ENCODE measurements around the gene EFCAB14. TPM values are rescaled to one million over a fixed set of nuclear protein-coding genes. Genes with fewer than 3 reads are reported as not detected.
"Not testable (repeated sequence)": the region's sequence is repeated elsewhere in the genome, so short reads cannot be mapped to it uniquely, and the experiment has no call there.

EFCAB14 gene
- total and polyA plus RNA-seq, 3 experiments from 2014 or later = 41.2 to 135 (median 43.5) TPM

DNA sequence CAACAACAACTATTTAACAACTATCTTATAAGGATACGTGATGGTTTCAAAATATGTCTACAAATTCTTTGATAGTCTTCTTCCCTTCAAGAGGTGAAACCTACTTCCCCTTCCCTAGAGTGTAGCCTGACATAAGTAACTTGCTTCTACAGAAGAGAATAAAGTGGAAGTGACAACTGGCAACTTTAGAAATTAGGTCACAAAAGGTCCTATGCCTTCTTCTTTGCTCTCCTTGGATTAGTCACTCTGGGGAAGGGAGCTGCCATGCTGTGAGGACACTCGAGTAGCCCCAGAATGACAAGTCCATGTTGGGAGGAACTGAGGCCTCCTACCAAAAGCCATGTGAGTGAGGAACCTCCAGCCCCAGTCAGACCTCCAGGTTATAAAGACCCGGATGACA lies 19.2 kb downstream of the EFCAB14 start:
- peak overlapping the region in 7 of 8 donors; percentile 14 to 71 (median 49) for H3K27ac Mint-ChIP-seq
- Histone ChIP-seq H3K36me3 (ENCODE audit: insufficient read depth, low read length) (peaks cover 31% of the 10 kb centered on the region), H3K27ac (ENCODE audit: low read depth, low read length) (no peak overlapping the region), H3K4me3 (ENCODE audit: low read length) (no peak overlapping the region), H3K9me3 (ENCODE audit: low read length) (no peaks in the 10 kb centered on the region), H3K27me3 (ENCODE audit: insufficient read depth, low read length, poor library complexity, severe bottlenecking) (no peaks in the 10 kb centered on the region), H3K4me1 (ENCODE audit: insufficient read depth, low read length) (no peaks in the 10 kb centered on the region)
- peaks cover 0 to 2% (median 0%) of the 10 kb centered on the region in 5 donors for H3K9me3 Mint-ChIP-seq
- ChIA-PET POLR2A (no interaction called here), CTCF (no interaction called here)
- H3K4me3 Mint-ChIP-seq = no peak overlapping the region
- H3K4me1 Mint-ChIP-seq = peaks cover 39 to 69% (median 61%) of the 10 kb centered on the region in 3 donors
- DNase-seq = no peak
- peaks cover 18 to 94% (median 37%) of the 10 kb centered on the region in 3 donors for H3K36me3 Mint-ChIP-seq
- no peaks in the 10 kb centered on the region for H3K27me3 Mint-ChIP-seq

DNA sequence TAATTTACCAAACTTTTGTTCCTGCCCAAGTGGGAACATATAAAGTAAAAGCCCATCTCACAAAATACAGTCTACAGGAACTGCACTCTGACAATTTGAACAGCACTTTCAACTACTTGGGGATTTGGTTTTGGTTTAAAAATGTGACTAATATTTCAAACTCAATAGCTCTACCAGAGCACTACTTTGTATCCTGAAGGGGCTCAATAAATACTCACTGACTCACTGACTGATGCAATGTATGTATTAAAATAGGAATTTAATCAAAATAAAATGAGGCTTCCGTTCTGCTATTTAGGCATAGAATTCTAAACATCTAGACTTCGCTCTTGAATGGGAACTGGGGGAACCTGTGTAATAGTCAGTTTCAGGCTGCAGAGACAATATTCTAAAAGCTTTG lies 21.9 kb downstream of the EFCAB14 start:
- peaks cover 0 to 2% (median 0%) of the 10 kb centered on the region in 5 donors for H3K9me3 Mint-ChIP-seq
- ChIA-PET CTCF (no interaction called here), POLR2A (no interaction called here)
- peaks cover 34 to 53% (median 42%) of the 10 kb centered on the region in 3 donors for H3K4me1 Mint-ChIP-seq
- Histone ChIP-seq H3K27ac (ENCODE audit: low read depth, low read length) (no peak overlapping the region), H3K4me1 (ENCODE audit: insufficient read depth, low read length) (no peaks in the 10 kb centered on the region), H3K4me3 (ENCODE audit: low read length) (no peak overlapping the region), H3K27me3 (ENCODE audit: insufficient read depth, low read length, poor library complexity, severe bottlenecking) (no peaks in the 10 kb centered on the region), H3K9me3 (ENCODE audit: low read length) (no peaks in the 10 kb centered on the region), H3K36me3 (ENCODE audit: insufficient read depth, low read length) (peaks cover 40% of the 10 kb centered on the region)
- H3K27me3 Mint-ChIP-seq = no peaks in the 10 kb centered on the region
- DNase-seq = no peak
- peak overlapping the region in 2 of 8 donors; percentile 38 to 66 for H3K27ac Mint-ChIP-seq
- peaks cover 19 to 93% (median 32%) of the 10 kb centered on the region in 3 donors for H3K36me3 Mint-ChIP-seq
- H3K4me3 Mint-ChIP-seq = no peak overlapping the region

DNA sequence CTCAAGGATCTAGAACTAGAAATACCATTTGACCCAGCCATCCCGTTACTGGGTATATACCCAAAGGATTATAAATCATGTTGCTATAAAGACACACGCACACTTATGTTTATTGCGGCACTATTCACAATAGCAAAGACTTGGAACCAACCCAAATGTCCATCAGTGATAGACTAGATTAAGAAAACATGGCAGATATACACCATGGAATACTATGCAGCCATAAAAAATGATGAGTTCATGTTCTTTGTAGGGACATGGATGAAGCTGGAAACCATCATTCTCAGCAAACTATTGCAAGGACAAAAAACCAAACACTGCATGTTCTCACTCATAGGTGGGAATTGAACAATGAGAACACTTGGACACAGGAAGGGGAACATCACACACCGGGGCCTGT lies 24.2 kb downstream of the EFCAB14 start:
- H3K27ac ChIP-seq (ENCODE audit: low read depth, low read length); H3K27me3 Mint-ChIP-seq; H3K9me3 Mint-ChIP-seq; H3K9me3 ChIP-seq (ENCODE audit: low read length); H3K4me1 ChIP-seq (ENCODE audit: insufficient read depth, low read length); POLR2A ChIA-PET; CTCF ChIA-PET; H3K4me3 ChIP-seq (ENCODE audit: low read length); H3K4me3 Mint-ChIP-seq; DNase-seq; H3K27me3 ChIP-seq (ENCODE audit: insufficient read depth, low read length, poor library complexity, severe bottlenecking): not testable (repeated sequence)
- Mint-ChIP-seq H3K27ac (peak overlapping the region in 1 of 8 donors; percentile 43), H3K36me3 (peaks cover 25 to 95% (median 35%) of the 10 kb centered on the region in 3 donors), H3K4me1 (peaks cover 16 to 31% (median 20%) of the 10 kb centered on the region in 3 donors)
- peaks cover 61% of the 10 kb centered on the region for H3K36me3 ChIP-seq (ENCODE audit: insufficient read depth, low read length)

DNA sequence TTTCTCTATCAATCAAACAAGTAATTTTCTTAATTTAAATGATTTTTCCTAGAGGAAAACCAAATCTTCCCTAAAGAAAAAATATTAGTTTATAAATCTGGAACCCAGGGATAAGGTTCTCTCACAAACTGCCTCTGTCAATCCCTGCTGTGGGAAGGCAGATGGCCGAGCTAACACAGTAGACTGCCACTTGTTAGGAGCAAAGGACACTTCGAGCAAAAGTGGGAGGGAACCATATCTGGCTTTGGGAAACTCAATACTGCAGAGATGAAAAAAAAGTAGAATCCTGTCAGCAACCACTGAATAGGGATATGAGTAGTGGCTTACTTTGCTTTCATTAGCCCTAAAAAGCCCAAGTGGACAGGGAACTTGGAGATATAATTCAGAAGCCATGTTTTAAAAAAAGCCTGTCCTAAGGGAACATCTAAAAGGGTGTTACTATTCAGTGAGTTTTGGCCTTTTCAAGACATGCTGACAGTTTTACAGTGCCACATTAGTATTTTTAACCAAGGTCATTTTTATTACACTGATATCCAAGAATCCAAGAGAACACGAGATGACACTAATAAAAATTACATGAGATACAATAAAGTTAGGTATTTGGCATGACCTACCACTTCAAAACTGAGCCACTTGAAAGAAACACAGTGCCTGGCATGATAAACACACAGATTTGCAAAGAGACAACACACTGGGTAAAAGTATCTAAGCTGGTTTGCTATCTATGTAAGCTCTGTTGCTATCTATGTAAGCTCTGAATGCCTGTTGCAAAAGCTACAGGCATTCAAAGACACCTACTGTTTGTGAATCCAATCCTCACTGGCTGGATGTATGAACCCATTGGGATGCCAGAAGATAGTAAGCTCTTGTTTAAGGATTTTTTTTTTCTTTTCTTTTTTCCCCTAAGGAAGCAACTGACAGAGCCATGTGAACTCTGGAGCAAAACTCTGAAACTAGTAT lies 25.8 kb downstream of the EFCAB14 start:
- Histone ChIP-seq H3K4me3 (ENCODE audit: low read length) (no peak overlapping the region), H3K4me1 (ENCODE audit: insufficient read depth, low read length) (no peaks in the 10 kb centered on the region), H3K27me3 (ENCODE audit: insufficient read depth, low read length, poor library complexity, severe bottlenecking) (no peaks in the 10 kb centered on the region), H3K36me3 (ENCODE audit: insufficient read depth, low read length) (peaks cover 67% of the 10 kb centered on the region), H3K9me3 (ENCODE audit: low read length) (no peaks in the 10 kb centered on the region), H3K27ac (ENCODE audit: low read depth, low read length) (no peak overlapping the region)
- peaks cover 6 to 17% (median 10%) of the 10 kb centered on the region in 3 donors for H3K4me1 Mint-ChIP-seq
- H3K36me3 Mint-ChIP-seq = peaks cover 25 to 95% (median 41%) of the 10 kb centered on the region in 3 donors
- H3K9me3 Mint-ChIP-seq = peaks cover 0 to 2% (median 0%) of the 10 kb centered on the region in 5 donors
- H3K27ac Mint-ChIP-seq = peak overlapping the region in 4 of 8 donors; percentile 35 to 42 (median 38)
- no peak for DNase-seq
- CTCF ChIA-PET = no interaction called here
- POLR2A ChIA-PET = no interaction called here
- H3K4me3 Mint-ChIP-seq = no peak overlapping the region
- H3K27me3 Mint-ChIP-seq = peaks cover 0 to 1% of the 10 kb centered on the region in 2 donors

DNA sequence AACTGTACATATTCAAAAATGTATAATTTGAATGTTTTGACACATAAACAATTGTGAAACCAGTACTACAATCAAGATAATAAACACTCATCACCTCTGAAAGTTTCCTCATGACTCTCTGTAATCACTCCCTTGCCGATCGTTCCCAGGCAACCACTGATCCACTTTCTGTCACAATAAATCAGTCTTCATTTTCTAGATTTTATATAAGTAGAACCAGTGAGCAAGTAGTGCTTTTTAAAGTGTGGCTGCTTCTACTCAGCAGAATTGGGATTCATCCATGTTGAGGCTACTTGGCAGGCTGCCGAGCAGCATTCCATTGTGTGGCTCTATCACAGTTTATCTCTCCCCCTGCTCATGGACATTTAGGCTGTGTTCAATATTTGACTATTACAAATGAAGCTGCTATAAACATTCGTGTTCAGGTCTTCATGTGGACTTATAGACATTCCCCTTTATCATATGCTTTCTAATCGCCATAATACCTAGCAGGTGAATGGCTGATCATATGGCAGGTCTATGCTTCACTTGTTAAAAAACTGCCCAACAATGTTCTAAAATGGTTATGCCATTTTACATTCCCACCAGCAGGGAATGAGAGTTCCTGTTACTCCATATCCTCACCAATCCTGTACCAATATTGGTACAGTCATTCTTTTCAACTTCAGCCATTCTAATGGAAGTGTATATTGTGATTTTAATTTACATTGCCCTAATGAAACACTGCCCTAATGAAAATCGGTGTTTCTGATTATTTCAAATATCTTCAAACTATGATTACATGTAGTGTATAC lies 26.7 kb downstream of the EFCAB14 start:
- Mint-ChIP-seq H3K27ac (peak overlapping the region in 1 of 8 donors; percentile 17), H3K4me3 (no peak overlapping the region), H3K27me3 (peaks cover 0 to 1% of the 10 kb centered on the region in 2 donors), H3K9me3 (peaks cover 0 to 2% (median 0%) of the 10 kb centered on the region in 5 donors), H3K36me3 (peaks cover 25 to 97% (median 44%) of the 10 kb centered on the region in 3 donors), H3K4me1 (peaks cover 1 to 13% (median 7%) of the 10 kb centered on the region in 3 donors)
- Histone ChIP-seq H3K27me3 (ENCODE audit: insufficient read depth, low read length, poor library complexity, severe bottlenecking) (no peaks in the 10 kb centered on the region), H3K27ac (ENCODE audit: low read depth, low read length) (no peak overlapping the region), H3K9me3 (ENCODE audit: low read length) (no peaks in the 10 kb centered on the region), H3K4me1 (ENCODE audit: insufficient read depth, low read length) (no peaks in the 10 kb centered on the region), H3K4me3 (ENCODE audit: low read length) (no peak overlapping the region), H3K36me3 (ENCODE audit: insufficient read depth, low read length) (peaks cover 76% of the 10 kb centered on the region)
- ChIA-PET POLR2A (no interaction called here), CTCF (interaction anchor here (0.8 kb wide), 1 partner anchor 33 kb away, joined by 3 read pairs; no protein-coding TSS in a partner anchor)
- DNase-seq = no peak

DNA sequence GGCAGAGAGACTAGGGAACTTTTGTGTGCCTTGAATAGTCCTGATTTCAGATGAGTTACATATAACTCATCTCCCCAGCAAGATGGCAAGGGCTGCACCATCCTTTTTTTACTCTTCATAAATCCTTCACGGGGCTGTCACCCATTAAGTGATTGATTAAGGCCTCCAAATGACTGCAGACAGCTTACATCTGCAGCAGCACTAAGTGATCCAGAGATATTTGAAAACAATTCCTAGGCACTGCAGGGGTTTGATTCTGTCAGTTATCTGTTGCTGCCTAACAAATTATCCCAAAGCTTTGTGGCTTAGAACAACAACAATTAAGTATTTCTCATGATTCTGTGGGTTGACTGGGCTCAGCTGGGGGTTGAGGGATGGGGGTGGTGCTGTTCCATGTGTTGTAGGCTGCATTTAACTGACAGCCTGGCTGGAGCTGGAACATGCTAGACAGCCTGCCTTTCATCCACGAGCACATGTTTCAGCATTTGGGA lies 27.9 kb downstream of the EFCAB14 start:
- Histone ChIP-seq H3K36me3 (ENCODE audit: insufficient read depth, low read length) (peaks cover 76% of the 10 kb centered on the region), H3K4me1 (ENCODE audit: insufficient read depth, low read length) (no peaks in the 10 kb centered on the region), H3K9me3 (ENCODE audit: low read length) (no peaks in the 10 kb centered on the region), H3K4me3 (ENCODE audit: low read length) (no peak overlapping the region), H3K27ac (ENCODE audit: low read depth, low read length) (no peak overlapping the region), H3K27me3 (ENCODE audit: insufficient read depth, low read length, poor library complexity, severe bottlenecking) (no peaks in the 10 kb centered on the region)
- Mint-ChIP-seq H3K36me3 (peaks cover 24 to 97% (median 44%) of the 10 kb centered on the region in 3 donors), H3K27ac (peak overlapping the region in 4 of 8 donors; percentile 2 to 87 (median 10)), H3K4me1 (peaks cover 0 to 8% (median 7%) of the 10 kb centered on the region in 3 donors), H3K9me3 (peaks cover 0 to 2% (median 0%) of the 10 kb centered on the region in 5 donors), H3K27me3 (peaks cover 0 to 1% of the 10 kb centered on the region in 2 donors), H3K4me3 (no peak overlapping the region)
- no peak for DNase-seq
- POLR2A ChIA-PET = no interaction called here
- CTCF ChIA-PET = no interaction called here

DNA sequence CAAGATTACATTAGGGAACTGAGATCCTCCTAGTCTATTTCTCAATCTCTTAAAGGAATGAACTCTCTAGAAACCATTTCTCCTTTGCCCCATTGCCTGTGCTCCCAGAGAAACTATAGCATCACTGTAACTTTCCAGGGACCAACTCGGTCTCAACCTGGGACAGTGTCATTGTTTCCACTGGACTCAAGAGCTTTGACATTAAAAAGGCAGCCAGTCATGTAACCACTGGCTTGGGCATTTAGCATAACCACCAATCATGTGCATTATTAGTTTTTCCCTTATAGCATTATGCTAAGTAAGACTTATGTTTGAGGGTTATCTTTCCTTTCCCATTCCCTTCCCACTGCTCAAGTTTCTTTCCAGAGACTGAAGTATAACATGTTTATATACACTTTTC lies 29.0 kb downstream of the EFCAB14 start:
- Histone ChIP-seq H3K4me3 (ENCODE audit: low read length) (no peak overlapping the region), H3K27ac (ENCODE audit: low read depth, low read length) (no peak overlapping the region), H3K4me1 (ENCODE audit: insufficient read depth, low read length) (no peaks in the 10 kb centered on the region), H3K27me3 (ENCODE audit: insufficient read depth, low read length, poor library complexity, severe bottlenecking) (no peaks in the 10 kb centered on the region), H3K36me3 (ENCODE audit: insufficient read depth, low read length) (peaks cover 74% of the 10 kb centered on the region), H3K9me3 (ENCODE audit: low read length) (no peaks in the 10 kb centered on the region)
- H3K36me3 Mint-ChIP-seq = peaks cover 13 to 96% (median 34%) of the 10 kb centered on the region in 3 donors
- no peaks in the 10 kb centered on the region for H3K9me3 Mint-ChIP-seq
- ChIA-PET POLR2A (no interaction called here), CTCF (no interaction called here)
- DNase-seq = no peak
- peaks cover 0 to 1% of the 10 kb centered on the region in 2 donors for H3K27me3 Mint-ChIP-seq
- no peak overlapping the region for H3K4me3 Mint-ChIP-seq
- peaks cover 0 to 8% (median 7%) of the 10 kb centered on the region in 3 donors for H3K4me1 Mint-ChIP-seq
- H3K27ac Mint-ChIP-seq = peak overlapping the region in 3 of 8 donors; percentile 5 to 50 (median 44)

Data from CD8-positive, alpha-beta memory T cell (primary cell).